NCI-H526 treated with DMSO at 0.1 percent for 48 hours (cell line): Measurements from ENCODE around the gene DNAJC15.
A peak's percentile ranks its signal among the peaks of the same experiment; 100 is the strongest.

Experiments
- DNase-seq: peaks from one replicate; lab custom pipeline; 2025; lab: John Stamatoyannopoulos, UW

Gene DNAJC15

DNA sequence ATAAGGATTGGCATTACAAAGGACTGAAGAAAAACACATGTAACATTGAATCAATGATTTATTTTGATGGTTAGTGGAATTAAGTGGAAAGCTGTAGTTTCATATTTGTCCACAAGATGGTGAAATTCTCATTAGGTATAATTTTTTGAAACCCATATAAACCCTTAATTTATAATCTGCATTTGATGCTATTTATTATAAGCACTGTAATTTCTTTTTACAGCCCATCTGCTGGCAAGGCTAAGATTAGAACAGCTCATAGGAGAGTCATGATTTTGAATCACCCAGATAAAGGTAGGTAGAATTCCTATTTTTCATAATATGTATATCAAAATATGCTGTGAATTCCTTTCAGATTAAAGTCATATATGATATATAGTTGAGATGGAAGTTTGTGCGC lies 62.2 kb downstream of the DNAJC15 start:
- DNase-seq: no peak

GRCh38 chr13:43086181-43086580 lies 62.8 kb downstream of the DNAJC15 start:
- no peak for DNase-seq

GRCh38 chr13:43088093-43088511 lies 64.7 kb downstream of the DNAJC15 start:
- no peak for DNase-seq

DNA sequence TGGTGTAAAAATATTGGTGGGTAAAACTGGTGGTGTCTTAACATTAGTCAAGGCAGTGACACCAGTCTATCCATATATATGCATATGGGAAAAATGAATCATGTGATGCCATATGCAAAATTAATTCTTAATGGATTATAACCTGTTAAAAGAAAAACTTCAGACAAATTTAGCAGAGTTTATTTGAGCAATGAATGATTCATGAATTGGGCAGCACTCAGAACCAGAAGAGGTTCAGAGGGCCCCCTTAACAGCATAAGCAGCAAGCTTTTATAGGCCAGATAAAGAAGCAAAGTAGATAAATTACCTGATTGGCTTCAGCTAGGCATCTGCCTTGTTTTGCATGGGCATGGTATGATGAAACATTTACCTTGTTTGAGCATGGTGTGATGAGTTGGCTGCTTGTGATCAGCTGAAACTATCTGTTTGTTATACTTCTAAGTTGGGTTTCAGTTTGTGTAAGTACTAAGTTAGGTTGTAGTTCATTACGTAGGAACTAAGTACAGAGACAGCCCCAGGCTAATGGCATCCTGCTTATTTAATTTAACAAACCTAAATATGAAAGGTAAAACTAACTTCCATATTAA lies 66.6 kb downstream of the DNAJC15 start:
- no peak for DNase-seq

DNA sequence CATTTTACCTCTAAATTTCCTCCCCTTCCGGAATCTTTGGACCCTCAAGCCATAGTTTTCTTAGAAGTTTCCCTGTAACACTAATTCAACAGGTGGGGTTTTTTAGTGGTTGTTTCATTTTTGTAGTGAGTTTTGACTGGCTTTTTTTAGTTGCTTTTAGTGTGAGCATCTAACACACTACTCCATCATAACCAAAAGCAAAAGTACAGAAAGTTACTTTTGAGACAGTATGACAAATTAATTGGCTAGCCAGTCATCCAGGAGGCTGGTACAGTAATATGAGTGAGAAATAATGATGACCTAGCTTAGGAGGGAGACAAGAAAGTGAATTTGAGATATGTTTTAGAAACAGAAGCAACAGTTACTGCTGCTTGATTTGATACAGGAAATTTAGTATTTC lies 71.5 kb downstream of the DNAJC15 start:
- DNase-seq: no peak

GRCh38 chr13:43095771-43096719 lies 72.7 kb downstream of the DNAJC15 start:
- DNase-seq: no peak

GRCh38 chr13:43100667-43101066 lies 77.3 kb downstream of the DNAJC15 start:
- DNase-seq: no peak

DNA sequence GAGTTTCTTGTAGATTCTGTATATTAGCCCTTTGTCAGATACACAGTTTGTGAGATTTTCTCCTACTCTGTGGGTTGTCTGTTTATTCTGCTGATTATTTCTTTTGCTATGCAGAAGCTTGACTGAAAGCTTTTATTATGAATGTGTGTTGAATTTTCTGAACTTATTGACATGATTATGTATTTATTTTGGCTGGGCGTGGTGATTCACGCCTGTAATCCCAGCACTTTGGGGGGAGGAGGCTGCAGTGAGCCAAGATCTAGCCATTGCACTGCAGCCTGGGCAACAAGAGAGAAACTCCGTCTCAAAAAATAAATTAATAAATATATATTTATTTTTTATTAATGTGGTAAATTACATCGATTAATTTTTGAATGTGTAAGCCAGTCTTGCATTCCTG lies 78.9 kb downstream of the DNAJC15 start:
- DNase-seq: no peak

- no peak for DNase-seq
Measured at GRCh38 chr13:43107780-43108179, 84.4 kb downstream of the DNAJC15 start.

GRCh38 chr13:43110036-43110435 lies 86.7 kb downstream of the DNAJC15 start:
- DNase-seq: no peak

- no peak for DNase-seq
Measured at GRCh38 chr13:43110658-43111057, 87.3 kb downstream of the DNAJC15 start.

DNA sequence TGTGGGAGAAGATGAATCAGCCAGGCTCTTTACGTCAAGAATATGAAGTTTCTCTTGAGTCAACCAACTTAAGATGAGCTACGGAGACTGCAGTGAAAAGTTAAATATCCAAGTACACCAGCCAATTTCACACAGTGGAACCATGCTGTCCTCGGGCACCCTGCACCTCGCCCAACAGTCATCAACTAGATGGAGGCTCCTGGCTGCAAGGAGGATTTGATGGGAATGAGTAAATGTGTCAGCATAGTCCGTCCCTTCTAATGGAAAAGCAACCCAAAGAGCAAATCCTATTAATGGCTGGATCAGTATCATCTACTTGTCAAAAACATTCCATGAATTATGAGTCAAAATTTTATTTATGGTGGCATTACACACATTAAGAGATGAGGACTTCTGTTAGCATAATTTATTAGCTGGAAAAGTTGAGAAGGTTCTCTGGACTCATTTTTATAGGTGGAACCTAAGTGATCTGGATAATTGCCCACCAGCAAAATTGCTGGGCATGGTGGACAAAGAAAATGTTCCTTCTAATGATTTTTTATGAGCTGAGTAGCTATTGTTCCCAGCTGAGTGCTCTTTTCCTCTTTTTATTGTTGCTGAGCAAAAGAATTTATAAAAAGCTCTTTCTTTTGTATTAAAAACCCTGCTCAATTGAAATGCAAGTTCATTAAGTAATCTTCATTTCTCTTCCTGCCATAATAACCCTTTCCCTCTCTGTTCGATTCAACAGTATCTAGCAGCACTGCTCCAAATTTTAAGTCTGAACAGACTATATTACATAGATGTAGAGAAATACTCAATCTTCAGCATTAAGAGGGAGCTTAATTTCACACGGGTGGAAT lies 88.4 kb downstream of the DNAJC15 start:
- no peak for DNase-seq

DNA sequence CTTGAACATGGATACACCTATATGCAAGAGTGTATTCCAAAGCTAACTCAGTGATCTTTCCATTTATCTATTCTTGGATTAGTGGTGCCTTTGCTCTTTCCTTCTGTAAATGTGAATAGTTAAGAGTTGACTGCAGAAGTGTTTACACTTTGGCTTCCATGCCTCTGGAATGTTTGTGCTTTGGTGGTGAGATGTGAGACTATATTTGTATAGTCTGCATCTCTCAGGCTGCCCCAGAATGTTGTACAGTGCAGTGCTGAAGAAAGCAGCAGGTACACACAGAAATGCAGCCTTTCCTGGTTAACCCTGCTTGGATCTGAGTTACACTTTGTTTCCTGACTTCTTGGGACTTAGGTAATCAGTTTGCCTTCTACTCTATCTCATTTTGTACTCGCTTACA lies 90.2 kb downstream of the DNAJC15 start:
- DNase-seq: no peak

DNA sequence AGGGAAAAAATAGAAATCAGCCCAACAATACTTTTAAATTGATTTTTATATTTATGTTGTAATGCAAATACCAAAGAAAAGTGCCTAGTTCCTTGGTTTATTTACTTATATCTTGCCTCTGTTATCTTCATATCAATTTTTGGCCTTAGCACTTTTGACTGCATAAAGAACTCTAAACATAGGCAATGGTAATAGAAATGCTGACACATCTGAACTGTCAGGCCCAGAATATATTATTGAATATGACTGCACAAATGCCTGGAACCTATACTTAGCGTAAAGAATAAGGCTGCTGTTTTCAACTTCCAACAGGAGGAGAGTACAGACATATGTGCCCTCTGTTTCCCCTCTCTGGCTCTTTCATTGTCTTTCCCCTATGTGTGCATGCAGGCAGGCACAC lies 91.1 kb downstream of the DNAJC15 start:
- DNase-seq: no peak

GRCh38 chr13:43115141-43115540 lies 91.8 kb downstream of the DNAJC15 start:
- no peak for DNase-seq

DNA sequence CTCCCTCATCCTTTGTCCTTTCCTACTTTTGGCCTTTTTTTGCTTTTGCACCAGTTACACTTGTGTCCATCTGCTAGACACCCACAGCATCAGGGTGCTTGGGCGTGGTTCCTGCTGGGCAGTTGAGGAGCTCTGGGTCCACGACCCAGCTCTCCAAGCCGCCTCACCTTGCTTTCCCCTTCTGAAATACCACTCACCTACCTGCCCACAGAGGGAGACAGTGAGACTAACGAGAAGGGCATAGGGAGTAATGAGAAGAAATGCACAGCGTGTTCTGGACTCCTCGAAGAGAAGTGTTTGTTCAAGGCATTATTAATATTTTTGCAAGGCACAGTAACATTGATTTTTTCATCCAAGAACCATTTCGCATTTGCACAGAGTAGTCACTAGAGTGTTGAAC lies 92.9 kb downstream of the DNAJC15 start:
- no peak for DNase-seq

GRCh38 chr13:43118521-43118920 lies 95.1 kb downstream of the DNAJC15 start:
- DNase-seq: no peak

- no peak for DNase-seq
Measured at GRCh38 chr13:43119206-43119605, 95.8 kb downstream of the DNAJC15 start.

GRCh38 chr13:43122791-43123190 lies 99.4 kb downstream of the DNAJC15 start:
- DNase-seq: no peak

GRCh38 chr13:43123856-43124255 lies 100.5 kb downstream of the DNAJC15 start:
- no peak for DNase-seq

DNA sequence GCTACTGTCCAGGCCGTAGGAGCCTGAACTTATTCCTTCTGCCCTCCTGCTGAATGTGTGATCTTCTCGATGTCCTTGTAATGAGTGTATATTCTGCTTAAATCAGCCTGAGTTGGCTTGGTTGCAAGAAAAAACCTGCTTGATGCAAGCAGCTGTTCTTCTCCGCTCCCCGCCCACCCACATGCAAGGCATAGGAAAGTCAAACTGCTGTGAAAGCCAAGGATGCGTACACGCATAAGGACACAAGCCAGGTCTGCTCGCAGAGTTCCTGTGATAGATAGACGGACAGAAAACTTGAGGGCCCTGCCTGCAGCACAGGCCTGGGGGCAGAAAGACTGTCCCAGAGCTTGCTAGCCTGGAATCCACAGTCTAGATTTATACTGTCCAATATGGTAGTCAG lies 101.1 kb downstream of the DNAJC15 start:
- no peak for DNase-seq

- peak; percentile 97 for DNase-seq
Measured at GRCh38 chr13:43126420-43126819, 103.0 kb downstream of the DNAJC15 start.
